OCI-LY7 (cell line): ENCODE results near the gene C4orf50.

Experiments
- EZH2phosphoT487 ChIP-seq: fragments of 200-600 bp; sonication (generic); IDR thresholded peaks from 2 replicates; pipeline ENCODE4 v1.6.1; 2018; ENCODE audit warnings: low read depth, borderline replicate concordance, mild to moderate bottlenecking, mixed run types, antibody characterized with exemption, low read length, moderate library complexity, mixed read lengths
- TF ChIP-seq, protein P1 (sequence below): fragments of 200-600 bp; sonication (generic); conservative IDR thresholded peaks from 2 replicates; pipeline ENCODE4 v1.5.1; 2014; ENCODE audit warnings: mild to moderate bottlenecking, antibody characterized with exemption, low read length, moderate library complexity, mixed read lengths

DNA sequence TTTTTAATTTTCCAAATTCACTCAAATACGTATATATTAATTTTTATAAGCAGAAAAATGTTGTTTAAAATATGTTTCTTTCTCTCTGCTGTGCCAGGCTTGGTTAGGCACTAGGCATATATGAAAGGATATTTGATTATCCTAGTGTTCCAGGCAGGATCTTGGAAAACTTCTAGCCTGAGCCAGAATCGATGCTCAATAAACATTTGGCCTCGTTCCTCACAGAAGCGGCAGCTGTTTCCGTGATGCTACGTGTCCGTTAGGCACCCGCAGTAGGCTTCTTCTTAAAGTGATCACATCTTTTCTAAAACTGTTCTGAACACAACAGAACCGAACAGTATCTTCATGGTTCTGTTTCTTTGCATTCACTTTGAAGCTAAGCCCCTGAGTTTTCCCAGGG, 75.3 kb downstream of the C4orf50 start:
- TF ChIP-seq, protein P1, sequence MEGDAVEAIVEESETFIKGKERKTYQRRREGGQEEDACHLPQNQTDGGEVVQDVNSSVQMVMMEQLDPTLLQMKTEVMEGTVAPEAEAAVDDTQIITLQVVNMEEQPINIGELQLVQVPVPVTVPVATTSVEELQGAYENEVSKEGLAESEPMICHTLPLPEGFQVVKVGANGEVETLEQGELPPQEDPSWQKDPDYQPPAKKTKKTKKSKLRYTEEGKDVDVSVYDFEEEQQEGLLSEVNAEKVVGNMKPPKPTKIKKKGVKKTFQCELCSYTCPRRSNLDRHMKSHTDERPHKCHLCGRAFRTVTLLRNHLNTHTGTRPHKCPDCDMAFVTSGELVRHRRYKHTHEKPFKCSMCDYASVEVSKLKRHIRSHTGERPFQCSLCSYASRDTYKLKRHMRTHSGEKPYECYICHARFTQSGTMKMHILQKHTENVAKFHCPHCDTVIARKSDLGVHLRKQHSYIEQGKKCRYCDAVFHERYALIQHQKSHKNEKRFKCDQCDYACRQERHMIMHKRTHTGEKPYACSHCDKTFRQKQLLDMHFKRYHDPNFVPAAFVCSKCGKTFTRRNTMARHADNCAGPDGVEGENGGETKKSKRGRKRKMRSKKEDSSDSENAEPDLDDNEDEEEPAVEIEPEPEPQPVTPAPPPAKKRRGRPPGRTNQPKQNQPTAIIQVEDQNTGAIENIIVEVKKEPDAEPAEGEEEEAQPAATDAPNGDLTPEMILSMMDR: no peak
- TF ChIP-seq EZH2phosphoT487: no peak
